Ammon's horn (tissue), 1 donor: ENCODE data around the gene SLC4A1.

Experiments
- DNase-seq: peaks from one replicate; pipeline ENCODE4 v3.0.0-alpha.2; 2016; ENCODE audit warnings: low spot score

The SLC4A1 gene

DNA sequence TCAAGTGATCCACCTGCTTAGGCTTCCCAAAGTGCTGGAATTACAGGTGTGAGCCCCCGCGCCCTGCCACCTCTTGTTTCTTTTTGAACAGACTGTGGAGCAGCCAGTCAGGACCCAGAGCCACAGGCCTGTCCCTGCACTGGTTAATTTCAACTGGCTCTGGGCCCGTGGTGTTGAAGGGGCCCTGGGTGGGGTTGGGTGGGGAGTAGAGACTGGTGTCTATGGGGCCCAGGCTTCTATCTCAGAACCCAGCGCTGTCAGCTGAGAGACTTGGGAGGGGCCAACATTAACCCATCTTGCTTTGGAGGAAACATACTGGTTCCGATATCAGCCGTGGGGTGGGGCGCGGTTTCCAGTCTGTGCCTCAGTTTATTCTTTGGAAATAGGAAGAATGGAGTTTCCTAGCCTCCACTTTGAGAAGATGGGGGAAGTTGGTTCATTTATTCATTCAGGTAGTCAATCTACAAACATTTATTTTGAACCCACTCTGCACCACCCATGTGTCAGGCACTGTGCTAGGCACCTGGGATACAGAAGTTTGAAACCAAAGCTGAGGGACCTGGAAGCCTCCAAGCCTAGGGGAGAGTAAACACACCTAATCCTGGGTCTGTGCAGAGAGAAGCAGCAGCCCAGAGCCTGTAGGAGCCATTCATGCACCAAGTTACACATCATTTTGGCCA, 15.5 kb upstream of the SLC4A1 start:
- DNase-seq = no peak

DNA sequence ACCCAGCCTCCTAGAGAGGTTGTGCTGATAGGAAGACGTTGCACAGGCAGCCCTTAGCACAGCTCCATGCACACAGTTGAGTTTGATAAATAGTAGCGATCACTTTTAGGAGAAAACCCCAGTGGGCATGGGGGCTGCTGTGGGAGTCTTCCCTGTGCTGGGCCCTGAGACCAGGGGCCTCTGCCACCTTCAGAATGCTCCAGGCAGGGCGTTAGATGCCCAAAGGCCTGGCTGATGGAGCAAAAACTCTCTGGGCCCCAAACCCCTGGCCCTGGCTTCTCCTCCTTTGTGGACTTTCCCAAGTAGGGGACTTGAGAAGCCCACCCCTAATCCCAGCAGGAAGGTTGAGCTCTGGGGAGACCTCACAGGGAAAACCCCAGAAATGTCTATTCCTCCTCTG, 14.3 kb upstream of the SLC4A1 start:
- DNase-seq = no peak

DNA sequence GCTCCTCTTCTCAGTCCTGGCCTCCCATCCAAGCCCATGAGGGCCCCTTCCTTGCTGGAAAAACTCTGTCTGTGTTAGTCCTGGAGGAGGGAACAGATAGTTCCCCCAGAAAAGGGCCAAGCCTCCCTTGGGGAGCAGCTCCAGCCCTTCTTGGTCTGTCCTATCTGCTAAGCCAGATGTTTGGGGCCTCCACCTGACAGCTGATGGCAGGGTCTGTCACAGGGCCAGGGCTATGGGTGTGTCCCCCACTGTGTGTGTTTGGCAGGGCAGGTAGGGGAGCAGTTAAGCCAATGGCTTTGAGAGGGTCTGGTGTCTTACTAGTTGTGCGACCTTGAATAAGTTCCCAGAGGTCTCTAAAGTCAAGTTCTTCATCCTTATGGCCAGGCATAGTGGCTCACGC, 13.6 kb upstream of the SLC4A1 start:
- no peak for DNase-seq

DNA sequence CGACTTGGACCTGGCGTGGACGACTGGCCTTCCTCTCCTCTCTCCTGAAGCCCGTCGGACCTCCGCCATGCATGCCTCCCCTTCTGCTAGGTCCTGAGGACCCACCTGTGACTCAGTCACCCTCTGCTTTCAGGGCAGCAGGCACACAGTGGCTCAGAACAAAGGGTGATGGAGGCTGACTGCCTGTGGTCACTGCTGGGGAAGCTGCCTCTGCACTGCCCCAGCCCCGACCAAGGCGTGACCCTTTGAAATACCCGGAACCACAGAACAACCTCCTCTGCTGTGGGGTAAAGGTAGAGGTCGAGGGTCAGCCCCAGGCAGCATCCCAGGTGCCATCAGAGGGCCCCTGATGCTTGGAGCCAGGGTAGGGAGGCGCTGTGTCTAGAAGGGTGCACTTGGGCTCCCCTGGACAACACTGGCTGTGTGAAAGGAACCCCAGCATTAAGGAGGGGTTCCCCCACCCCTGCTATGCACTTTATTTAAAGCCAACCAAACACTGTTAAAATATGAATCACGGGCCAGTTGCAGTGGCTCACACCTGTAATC, 12.5 kb upstream of the SLC4A1 start:
- DNase-seq = no peak

DNA sequence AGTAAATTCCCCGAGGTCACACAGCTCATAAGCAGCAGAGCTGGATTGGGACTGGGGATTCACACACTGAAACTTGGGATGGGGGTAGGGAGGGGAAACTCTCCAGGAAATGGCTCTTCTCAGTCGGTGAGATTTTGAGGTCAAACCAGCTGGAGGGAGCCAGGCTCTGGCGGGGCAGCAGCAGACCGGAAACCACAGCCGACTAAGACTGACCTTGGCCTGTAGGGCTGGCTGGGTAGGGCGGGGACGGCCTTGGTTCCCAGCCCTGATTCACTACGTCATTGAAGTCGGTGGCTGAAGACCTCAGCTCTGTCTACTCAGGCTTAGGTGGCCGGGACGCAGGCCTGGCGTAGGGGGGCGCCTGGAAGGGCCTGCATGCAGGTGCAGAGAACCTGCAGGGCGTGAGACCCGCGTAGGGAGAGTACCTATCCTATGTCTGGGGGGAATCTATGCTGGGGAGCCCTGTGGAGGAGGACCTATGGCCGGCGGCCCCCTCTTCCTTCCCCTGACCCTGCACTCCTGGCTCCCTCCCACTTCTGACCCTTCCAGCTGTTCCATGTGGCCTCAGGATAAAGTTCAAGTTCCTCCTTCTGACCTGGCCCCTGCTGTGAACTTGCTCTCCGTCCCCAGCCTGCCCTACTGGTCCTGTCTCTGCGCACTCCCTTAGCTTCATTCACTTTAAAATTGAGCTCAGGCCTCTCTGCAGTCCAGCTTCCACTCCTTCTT, 11.9 kb upstream of the SLC4A1 start:
- peak; percentile 84 for DNase-seq

DNA sequence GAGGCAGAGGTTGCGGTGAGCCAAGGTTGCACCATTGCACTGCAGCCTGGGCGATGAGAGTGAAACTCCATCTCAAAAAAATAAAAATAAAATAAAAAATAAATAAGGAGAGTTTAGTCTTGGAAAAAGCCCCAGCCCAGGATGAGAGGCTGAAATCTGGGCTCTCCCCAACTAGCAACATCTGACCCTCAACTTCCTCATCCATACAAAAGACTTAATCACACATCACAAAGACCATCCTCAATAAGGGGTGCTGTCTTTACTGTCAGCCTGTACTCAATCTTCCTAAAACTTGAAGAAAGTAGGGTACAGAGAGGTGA, 11.4 kb upstream of the SLC4A1 start:
- no peak for DNase-seq

DNA sequence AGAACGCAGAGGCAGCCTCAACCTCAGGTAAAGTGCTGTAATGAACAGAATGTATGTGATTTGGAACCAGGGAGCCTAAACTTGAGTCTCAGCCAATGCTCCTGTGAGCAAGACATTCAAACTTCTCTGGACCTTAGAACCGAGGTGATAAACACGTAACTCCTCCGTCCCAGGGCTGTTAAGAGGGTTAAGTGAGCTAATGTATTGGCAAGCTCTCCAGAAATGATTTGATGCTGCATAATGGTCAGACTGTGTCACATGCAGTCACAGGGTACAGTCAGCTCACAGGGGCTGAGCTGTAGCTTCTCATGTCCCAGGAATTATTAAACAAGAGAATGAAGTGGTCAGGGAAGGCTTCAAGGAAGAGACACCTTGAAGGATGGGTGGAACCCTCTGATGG, 10.0 kb upstream of the SLC4A1 start:
- no peak for DNase-seq

DNA sequence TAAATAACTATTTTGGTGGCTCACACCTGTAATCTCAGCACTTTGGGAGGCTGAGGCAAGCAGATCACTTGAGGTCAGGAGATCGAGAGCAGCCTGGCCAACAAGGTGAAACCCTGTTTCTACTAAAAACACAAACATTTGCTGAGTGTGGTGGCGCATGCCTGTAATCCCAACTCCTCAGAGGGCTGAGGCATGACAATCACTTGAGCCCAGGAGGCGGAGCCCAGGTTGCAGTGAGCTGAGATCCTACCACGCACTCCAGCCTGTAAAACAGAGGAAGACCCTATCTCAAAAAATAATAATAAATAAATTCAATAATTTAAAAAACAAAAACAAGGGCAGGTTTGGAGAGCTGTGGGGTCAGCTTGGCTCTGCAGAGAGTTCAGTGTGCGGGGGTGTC, 5.7 kb upstream of the SLC4A1 start:
- DNase-seq = no peak

DNA sequence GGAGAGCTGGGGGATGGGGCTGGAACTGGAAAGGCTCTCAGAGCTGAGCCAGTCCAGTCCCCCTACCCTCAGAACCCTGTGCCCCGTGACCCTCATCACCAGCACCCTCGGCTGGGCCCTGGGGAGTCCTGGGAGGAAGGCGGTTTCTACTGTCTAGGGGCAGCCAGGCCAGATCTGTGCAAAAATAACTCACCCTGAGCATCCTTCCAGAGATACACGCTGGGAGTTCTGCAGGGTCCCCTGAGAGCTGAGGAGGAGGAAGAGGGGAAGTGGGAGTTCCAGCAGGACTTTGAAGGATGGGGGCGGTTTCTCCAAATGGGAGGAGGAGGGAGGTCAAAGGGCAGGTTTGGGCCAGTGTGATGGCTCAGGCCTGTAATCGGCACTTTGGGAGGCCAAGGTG, 5.0 kb upstream of the SLC4A1 start:
- DNase-seq = no peak

DNA sequence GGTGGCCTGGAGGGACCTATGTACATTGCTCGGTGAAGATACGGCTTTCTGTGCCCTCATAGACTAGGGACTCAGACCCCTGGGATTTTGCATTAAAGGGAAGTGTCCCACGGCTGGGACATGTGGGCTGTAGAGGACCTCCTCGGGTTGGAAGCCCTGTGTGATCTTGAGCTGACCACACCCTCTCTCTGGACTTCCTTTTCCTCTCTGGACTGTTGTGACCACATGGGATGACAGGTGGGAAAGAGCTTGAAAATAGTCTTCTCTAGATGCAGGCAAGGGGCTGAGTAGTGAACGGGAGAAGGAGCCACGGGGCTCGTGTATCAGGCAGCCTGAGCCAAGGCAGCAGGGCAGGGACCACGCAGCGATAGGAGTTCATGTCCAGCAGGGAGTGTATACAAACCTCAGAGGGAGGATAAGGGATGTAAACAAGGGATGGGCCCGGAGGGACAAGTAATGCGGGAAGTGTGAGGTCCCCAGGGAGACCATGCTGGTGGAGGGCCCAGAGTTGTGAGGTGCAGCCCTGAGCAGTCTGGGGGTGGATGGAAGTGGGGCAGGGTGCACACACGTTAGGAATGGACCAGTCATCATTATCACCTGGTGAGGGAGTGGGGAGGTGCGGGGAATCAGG, 4.5 kb upstream of the SLC4A1 start:
- no peak for DNase-seq

DNA sequence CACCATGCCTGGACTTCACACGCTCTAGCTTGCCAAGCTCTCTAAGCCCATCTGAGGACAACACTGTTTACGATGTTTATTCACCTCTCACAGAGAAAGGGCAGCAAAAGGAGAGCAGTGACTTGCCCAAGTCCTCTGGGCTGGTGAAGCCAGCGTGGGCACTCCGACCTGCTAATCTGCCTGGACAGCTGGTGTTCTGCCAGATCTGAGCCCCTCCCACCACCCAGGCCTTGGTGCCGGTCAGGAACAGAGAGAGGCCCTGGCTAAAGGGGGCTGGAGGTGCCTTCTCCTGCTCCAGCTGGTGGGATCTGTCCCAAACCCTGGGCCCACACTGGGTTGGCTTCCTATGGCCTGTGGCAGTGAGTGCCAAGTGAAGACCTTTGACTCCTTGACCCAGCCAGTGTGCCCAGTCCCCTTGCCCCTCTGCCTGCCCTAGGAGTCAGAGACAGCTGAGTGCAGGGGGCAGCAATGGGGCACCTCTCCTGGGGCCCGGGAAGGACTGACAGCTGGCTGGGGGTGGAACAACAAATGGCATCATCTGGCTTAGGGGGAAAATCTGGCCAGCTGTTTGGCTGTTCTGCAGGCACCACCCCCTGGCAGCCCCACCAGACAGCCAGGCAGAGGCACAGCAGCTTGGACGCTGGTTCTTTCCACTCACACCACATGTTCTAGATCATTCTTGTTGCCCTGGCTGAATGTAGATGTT, 1.8 kb upstream of the SLC4A1 start:
- DNase-seq = no peak

DNA sequence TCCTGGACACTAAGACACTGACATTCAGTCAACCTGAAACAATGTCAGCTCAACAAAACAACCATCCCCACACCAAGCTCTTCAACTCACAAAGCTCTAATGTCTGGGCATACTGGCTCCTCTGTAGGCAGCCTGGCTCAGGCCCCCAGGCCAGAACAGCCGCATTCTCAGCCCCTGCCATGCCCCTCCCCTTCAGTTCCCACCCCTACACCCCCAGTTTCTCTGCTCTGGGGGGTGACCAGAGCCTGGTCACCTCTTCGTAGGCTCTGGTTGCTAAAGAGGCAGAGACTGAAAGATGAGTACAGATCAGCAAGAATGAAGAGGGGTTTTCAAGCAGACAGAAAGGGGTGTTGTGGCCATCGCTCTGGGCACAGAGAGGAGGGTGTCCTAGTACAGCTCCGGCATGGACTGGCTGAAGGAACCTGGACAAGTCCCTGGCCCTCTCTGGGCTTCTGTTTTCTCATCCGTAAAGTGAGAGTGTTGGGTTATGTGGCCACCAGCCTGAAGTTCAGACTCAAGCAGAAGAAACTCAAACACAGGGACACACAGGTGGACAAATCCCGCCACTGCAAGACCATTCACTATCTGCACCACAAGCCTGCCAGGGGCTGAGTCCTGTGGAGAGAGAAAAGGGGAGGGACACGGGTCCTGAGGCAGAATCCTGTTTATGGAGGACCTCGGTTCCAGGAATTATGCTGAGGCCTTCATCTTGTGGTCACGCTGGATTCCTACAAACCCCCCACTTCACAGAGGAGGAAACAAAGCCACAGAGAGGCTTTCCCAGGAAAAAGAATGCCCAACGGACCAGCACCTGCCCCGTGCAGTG, 987 bp upstream of the SLC4A1 start:
- no peak for DNase-seq

DNA sequence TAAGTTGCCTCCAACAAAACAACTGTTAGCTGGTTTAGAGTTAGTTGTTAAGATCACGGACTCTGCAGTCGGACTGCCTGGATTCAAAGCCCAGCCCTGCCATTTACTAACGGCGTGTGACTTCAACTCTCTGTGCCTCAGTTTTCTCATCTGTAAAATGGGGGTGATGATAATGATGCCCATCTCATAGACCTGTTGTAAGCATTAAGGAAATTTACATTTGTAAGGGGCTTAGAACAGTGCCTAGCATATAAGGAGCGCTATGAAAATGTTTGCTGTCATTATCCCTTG, 825 bp downstream of the SLC4A1 start:
- DNase-seq = no peak

DNA sequence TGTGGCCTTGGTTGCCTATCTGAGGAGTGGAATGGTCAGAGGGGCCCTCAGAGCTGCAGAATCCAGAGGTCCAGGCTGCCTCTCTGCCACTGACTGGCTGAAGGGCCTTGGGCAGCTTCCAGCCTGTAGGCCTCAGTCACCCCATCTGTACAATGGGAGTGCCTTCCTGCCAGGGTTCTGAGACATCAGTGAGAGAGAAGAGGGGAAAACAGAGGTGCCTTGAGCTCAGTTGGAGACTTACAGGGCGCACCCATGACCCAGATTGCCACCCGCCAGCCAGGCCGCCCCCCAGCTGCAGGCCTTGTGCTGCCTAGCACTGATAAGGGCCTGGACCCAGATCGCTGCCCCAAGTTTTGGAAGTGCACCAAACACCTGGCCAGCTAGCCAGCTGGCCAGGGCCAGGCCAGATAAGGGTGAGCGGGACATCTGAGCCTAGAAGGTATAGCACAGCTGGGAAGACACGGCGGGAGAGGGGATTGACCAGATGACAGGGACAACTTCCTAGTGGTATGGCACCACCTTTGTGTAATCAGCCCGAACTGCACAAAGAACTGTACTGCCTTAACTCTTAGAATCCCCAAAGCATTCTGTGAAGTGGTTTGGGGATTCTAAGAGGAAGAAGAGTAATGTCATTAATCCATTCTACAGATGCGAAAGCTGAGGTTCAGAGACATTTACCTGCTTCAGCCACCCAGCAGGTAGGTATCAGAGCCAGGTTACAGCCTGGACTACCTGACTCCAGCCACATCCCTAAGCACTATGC, 1.4 kb downstream of the SLC4A1 start:
- DNase-seq = no peak

DNA sequence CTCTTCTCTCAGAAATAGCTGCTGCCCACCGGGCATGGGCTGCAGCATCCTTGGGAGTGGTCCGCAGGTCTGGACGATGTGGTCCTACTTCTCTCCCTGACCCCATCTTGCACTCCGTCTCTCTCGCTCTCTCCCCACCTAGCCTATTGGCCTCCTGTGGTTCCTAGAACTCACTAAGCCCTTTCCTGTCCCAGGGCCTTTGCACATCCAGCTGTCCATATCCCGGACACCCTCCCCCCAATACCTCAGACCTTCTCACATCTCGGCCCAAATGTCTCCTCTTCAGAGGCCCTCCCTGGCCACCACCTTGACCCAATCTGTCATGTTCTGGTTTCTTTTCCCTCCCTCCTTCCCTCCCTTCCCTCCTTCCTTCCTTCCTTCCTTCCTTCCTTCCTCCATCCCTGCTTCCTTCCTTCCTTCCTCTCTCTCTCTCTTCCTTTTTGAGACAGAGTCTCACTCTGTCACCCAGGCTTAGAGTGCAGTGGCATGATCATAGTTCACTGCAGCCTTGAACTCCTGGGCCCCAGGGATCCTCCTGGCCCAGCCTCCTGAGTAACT, 4.5 kb downstream of the SLC4A1 start:
- no peak for DNase-seq

DNA sequence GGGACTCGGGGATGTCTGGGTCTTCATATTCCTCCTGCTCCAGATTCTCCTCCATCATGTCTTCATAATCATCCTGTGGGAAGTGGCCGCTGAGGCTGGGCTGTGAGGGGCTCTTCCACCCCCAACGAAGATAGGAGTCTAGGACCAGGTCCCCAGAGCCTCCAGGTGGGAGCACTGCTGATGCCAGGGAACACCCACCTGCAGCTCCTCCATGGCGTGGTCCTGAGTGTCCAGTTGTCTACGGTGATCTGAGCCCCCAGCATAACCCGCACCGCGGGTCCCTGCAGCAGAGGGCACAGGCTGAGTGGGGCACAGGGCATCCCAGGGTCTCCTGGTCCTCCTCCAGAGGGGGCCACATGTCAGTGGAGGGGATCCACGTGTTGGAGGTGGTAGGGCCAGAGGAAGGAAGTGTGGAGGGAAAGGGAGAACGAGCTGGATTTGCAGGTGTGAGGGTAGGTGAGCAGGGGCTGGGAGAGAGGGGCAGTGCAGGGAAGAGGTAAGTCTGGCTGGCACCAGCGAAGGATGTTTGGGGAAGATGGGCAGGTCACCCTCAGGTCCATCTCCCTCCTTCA, 5.2 kb downstream of the SLC4A1 start:
- DNase-seq = no peak

DNA sequence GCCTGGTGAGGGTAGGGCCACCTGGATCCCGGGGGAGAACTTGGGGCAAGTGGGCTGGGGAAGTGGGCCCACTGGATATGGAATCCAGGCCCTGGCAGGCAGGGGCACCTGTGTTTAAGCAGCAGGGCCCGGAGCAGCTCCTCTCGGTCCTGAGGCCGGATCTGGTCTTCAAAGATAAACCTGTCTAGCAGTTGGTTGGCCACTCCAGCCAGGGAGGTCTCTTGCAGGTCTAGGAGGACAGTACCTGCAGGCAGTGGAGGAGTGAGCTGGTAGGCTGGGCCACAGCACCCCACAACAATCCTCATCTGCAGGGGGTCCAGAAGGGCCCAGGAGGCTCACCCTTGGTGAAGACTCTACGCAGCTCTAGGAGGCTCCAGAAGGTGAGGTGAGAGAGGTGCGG, 7.6 kb downstream of the SLC4A1 start:
- DNase-seq = no peak

DNA sequence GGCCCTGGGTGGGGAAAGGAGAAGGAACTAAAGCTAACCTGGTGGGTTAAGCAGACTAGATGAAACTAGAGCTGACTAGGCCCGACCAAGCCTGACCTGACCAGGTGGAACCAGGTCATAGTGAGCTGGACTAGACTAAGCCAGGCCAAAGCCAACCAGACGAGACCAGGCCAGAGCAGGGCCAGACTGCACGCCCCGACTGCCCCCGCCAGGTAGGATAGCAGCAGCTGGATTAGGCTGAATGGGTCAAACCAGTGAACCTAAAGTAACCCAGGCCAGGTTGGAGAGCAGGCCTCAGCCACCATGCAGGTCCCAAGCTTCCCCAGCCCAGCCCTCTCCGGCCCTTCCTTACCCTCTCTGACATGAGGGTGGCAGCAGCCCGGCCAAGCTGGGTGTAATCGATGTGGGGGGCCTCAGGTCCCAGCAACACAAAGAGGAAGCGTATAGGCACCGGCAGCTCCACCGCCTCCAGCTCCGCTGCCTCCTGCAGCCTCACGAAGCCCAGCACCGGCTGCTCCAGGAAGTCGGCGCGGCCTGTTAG, 9.1 kb downstream of the SLC4A1 start:
- no peak for DNase-seq

DNA sequence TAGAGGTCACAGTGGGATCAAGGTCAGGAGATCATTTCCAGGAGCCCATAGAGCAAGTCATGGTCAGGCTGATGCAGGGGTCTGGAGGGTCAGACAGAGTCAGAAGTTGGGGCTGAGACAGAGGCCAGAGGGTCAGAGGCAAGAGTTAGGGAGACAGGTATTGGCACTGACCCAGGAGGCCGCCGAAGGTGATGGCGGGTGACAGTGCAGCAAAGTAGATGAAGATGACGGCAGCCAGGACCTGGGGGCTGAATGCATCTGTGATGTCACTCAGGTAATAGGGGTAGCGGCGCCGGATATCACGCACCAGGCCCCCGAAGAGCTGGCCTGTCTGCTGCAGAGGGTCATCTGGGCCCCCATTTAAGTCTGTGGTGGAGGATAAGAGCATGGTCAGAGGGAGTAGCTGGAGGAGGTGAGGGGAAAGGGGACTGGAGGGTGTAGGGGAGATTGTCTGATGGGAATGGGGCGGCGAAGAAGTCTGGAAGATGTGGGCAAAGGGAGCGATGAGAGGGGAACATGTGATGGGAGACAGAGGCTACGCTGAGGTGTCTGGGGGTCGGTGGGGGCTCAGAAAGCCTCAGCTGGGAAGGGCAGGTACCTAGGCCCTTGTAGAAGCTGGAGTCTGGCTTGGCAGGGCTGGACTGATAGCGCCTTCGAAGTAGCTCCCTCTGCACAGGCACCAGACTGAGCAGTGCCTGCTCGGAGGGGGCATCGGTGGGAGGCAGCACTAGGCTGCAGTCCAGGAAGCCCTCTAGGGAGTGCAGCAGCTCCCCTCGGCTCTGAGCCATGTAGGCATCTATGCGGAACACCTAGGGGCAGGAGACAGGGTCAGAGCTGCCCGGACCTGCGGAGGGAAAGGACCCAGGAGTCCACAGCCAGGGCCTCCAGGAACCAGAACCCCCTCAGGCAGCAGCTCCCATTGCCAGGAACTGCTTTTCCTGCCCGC, 9.8 kb downstream of the SLC4A1 start:
- no peak for DNase-seq
